ENCODE measurements around the gene REST.

The REST gene, protein sequence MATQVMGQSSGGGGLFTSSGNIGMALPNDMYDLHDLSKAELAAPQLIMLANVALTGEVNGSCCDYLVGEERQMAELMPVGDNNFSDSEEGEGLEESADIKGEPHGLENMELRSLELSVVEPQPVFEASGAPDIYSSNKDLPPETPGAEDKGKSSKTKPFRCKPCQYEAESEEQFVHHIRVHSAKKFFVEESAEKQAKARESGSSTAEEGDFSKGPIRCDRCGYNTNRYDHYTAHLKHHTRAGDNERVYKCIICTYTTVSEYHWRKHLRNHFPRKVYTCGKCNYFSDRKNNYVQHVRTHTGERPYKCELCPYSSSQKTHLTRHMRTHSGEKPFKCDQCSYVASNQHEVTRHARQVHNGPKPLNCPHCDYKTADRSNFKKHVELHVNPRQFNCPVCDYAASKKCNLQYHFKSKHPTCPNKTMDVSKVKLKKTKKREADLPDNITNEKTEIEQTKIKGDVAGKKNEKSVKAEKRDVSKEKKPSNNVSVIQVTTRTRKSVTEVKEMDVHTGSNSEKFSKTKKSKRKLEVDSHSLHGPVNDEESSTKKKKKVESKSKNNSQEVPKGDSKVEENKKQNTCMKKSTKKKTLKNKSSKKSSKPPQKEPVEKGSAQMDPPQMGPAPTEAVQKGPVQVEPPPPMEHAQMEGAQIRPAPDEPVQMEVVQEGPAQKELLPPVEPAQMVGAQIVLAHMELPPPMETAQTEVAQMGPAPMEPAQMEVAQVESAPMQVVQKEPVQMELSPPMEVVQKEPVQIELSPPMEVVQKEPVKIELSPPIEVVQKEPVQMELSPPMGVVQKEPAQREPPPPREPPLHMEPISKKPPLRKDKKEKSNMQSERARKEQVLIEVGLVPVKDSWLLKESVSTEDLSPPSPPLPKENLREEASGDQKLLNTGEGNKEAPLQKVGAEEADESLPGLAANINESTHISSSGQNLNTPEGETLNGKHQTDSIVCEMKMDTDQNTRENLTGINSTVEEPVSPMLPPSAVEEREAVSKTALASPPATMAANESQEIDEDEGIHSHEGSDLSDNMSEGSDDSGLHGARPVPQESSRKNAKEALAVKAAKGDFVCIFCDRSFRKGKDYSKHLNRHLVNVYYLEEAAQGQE

DNA sequence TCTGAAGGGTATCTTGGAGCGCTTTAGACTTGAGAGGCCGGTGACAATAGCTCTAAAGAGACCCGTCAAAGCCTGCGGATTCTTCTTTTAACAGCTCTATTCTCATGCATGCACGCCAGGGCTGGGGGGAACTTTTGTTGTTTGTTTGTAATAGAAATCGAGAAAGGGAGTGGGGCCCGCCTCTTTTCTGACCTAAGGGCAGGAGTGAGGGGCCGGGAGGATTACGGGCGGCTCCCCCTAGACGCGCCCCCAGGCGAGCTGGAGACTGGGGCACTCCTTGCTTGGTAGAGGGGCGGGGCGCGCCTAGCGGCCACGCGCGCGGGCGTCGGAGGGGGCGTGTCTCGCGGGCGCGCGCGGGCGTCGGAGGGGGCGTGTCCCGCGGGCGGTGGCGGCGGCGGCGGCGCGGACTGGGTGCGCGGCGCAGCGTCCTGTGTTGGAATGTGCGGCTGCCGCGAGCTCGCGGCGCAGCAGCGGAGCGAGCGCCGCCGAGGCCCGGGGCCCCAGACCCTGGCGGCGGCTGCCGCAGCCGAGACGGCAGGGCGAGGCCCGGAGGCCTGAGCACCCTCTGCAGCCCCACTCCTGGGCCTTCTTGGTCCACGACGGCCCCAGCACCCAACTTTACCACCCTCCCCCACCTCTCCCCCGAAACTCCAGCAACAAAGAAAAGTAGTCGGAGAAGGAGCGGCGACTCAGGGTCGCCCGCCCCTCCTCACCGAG is at the start of gene REST:
Gene REST (plus strand): TSS at position 412 of the 717 bp plus-strand sequence. CDS start 2,739 bp downstream, outside the sequence.
- no peak for TF ChIP-seq CTCF (conservative IDR thresholded peaks at IDR 0.05; ENCODE audit: low read depth, low read length)
- H3K4me3 ChIP-seq (ENCODE audit: low read depth, low read length): peak within 1 kb of the TSS; percentile 66
- DNase-seq (ENCODE audit: low read depth): peak; percentile 63

- DNase-seq (ENCODE audit: low read depth): no peak
- no peak overlapping the region for H3K4me3 ChIP-seq (ENCODE audit: low read depth, low read length)
- no peak for TF ChIP-seq CTCF (conservative IDR thresholded peaks at IDR 0.05; ENCODE audit: low read depth, low read length)
Measured at GRCh38 chr4:56859841-56860240, 47.9 kb upstream of the REST start.

DNA sequence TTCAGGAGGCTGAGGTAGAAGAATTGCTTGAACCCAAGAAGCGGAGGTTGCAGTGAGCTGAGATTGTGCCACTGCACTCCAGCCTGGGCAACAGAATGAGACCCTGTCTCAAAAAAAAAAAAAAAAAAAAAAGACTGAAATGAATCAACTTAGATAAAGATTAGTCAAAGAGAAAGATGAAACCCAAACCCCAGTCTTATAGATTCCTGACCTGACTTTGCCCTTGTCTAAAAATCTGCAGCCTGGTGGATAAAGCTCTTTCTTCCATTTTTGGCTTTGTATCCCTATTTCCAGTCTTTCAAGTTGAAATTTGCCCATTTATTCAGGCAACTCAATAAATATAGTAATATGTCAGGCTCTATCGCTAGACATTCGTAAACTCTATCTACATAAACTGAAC is 46.9 kb upstream of the REST start:
- H3K4me3 ChIP-seq (ENCODE audit: low read depth, low read length): no peak overlapping the region
- no peak for DNase-seq (ENCODE audit: low read depth)
- no peak for TF ChIP-seq CTCF (conservative IDR thresholded peaks at IDR 0.05; ENCODE audit: low read depth, low read length)

DNA sequence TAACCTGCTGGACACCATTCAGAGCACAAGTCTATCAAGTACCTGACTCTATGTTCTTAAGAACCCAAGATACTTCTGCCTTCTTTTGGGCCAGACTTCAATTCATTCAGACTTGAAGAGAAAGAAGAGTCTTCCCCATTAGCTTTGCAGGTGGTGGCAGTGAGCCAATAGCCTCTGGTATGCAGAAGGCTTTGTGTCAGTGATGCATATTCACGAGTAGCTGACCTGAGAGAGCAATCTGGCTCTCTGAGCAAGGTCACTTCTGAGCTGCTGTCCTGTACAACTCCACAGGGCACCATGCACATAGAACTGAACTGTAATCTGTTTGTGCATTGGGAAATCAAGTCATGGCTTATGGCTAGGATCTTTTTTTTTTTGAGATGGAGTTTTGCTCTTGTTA is 46.3 kb upstream of the REST start:
- DNase-seq (ENCODE audit: low read depth): peak; percentile 78

DNA sequence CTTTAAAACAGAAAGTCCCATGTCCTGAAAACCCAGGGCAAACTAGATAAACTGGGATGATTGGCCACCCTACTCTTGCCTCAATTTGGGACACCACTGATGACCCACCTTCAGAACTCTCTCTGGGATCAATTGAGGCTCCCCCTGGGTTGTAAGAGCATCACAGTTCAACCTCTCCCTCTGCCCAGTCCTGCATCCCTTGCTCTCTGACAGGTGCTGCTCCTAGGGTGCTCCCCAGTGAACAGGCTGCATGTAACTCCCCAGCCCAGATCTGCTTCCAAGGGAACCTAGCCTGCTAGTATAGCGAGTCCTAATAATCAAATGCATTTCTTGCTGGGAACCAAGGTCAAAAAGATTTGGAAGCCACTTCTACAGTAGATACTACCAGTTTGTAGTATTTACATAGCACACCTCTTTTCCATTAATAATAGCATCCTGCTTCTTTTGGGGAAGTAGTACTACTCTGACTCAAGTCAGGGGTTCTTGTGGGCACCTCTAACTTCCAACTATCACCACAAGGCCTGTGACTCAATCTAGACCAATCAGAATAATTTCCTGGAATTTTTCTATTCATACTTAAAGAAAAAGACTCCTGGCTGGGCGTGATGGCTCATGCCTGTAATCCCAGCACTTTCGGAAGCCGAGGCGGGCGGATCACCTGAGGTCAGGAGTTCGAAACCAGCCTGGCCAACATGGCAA is 44.1 kb upstream of the REST start:
- no peak overlapping the region for H3K4me3 ChIP-seq (ENCODE audit: low read depth, low read length)
- DNase-seq (ENCODE audit: low read depth): no peak
- TF ChIP-seq CTCF (conservative IDR thresholded peaks at IDR 0.05; ENCODE audit: low read depth, low read length): no peak

More for the DNA sequence above, 46.3 kb upstream of the REST start:
- no peak overlapping the region for H3K4me3 ChIP-seq (ENCODE audit: low read depth, low read length)
- no peak for TF ChIP-seq CTCF (conservative IDR thresholded peaks at IDR 0.05; ENCODE audit: low read depth, low read length)

GRCh38 chr4:56870946-56871345 is 36.8 kb upstream of the REST start:
- DNase-seq (ENCODE audit: low read depth): peak; percentile 37
- H3K4me3 ChIP-seq (ENCODE audit: low read depth, low read length): no peak overlapping the region
- no peak for TF ChIP-seq CTCF (conservative IDR thresholded peaks at IDR 0.05; ENCODE audit: low read depth, low read length)
